ENCODE results near the gene SEMA5A.

The SEMA5A gene

GRCh38 chr5:9318031-9318430 lies 227.8 kb downstream of the SEMA5A start:
- H3K9ac ChIP-seq (ENCODE audit: low read length), result no peak overlapping the region
- no peak overlapping the region for H2AFZ ChIP-seq (ENCODE audit: low read length)
- no peaks in the 10 kb centered on the region for H4K20me1 ChIP-seq (ENCODE audit: insufficient read depth, low read length)
- no peaks in the 10 kb centered on the region for H3F3A ChIP-seq (ENCODE audit: insufficient read depth, low read length)
- TF ChIP-seq EZH2 (optimal IDR thresholded peaks at IDR 0.05; ENCODE audit: low read depth, low read length) (no peak), EZH2phosphoT487 (IDR thresholded peaks at IDR 0.05; ENCODE audit: low read length) (no peak), CTCF (IDR thresholded peaks at IDR 0.05; ENCODE audit: low read length) (no peak)
- H3K79me2 ChIP-seq (ENCODE audit: low read length), result no peaks in the 10 kb centered on the region
- H3K9me2 ChIP-seq (replicated peaks; ENCODE audit: insufficient read depth, low read length), result no peaks in the 10 kb centered on the region
- no peaks in the 10 kb centered on the region for H3K4me1 ChIP-seq (ENCODE audit: low read length)
- no peak for DNase-seq
- no peak overlapping the region for H3K4me3 ChIP-seq (ENCODE audit: low read length)
- H3K27ac ChIP-seq (ENCODE audit: low read length), result no peak overlapping the region
- H3K27me3 ChIP-seq (replicated peaks; ENCODE audit: insufficient read depth, low read length), result no peaks in the 10 kb centered on the region
- H3K4me2 ChIP-seq (ENCODE audit: low read depth, low read length), result no peak overlapping the region
- H3K9me3 ChIP-seq (replicated peaks; ENCODE audit: insufficient read depth, low read length), result no peaks in the 10 kb centered on the region
- H3K36me3 ChIP-seq (replicated peaks; ENCODE audit: insufficient read depth, low read length), result no peaks in the 10 kb centered on the region

- H2AFZ ChIP-seq (ENCODE audit: low read length), result no peak overlapping the region
- no peaks in the 10 kb centered on the region for H3K36me3 ChIP-seq (replicated peaks; ENCODE audit: insufficient read depth, low read length)
- H3K4me2 ChIP-seq (ENCODE audit: low read depth, low read length), result no peak overlapping the region
- DNase-seq, result no peak
- H3K4me1 ChIP-seq (ENCODE audit: low read length), result no peaks in the 10 kb centered on the region
- no peak overlapping the region for H3K9ac ChIP-seq (ENCODE audit: low read length)
- H3K27me3 ChIP-seq (replicated peaks; ENCODE audit: insufficient read depth, low read length), result no peaks in the 10 kb centered on the region
- no peaks in the 10 kb centered on the region for H3K79me2 ChIP-seq (ENCODE audit: low read length)
- no peaks in the 10 kb centered on the region for H3K9me3 ChIP-seq (replicated peaks; ENCODE audit: insufficient read depth, low read length)
- H3K4me3 ChIP-seq (ENCODE audit: low read length), result no peak overlapping the region
- no peaks in the 10 kb centered on the region for H4K20me1 ChIP-seq (ENCODE audit: insufficient read depth, low read length)
- no peak for TF ChIP-seq EZH2 (optimal IDR thresholded peaks at IDR 0.05; ENCODE audit: low read depth, low read length)
- no peak for TF ChIP-seq CTCF (IDR thresholded peaks at IDR 0.05; ENCODE audit: low read length)
- TF ChIP-seq EZH2phosphoT487 (IDR thresholded peaks at IDR 0.05; ENCODE audit: low read length), result no peak
- no peaks in the 10 kb centered on the region for H3K9me2 ChIP-seq (replicated peaks; ENCODE audit: insufficient read depth, low read length)
- no peak overlapping the region for H3K27ac ChIP-seq (ENCODE audit: low read length)
- no peaks in the 10 kb centered on the region for H3F3A ChIP-seq (ENCODE audit: insufficient read depth, low read length)
These were observed 229.1 kb downstream of the SEMA5A start for GRCh38 chr5:9316733-9317132.

GRCh38 chr5:9316041-9316440 lies 229.8 kb downstream of the SEMA5A start:
- H3K4me2 ChIP-seq (ENCODE audit: low read depth, low read length), result no peak overlapping the region
- no peaks in the 10 kb centered on the region for H3K9me2 ChIP-seq (replicated peaks; ENCODE audit: insufficient read depth, low read length)
- H3K9me3 ChIP-seq (replicated peaks; ENCODE audit: insufficient read depth, low read length), result no peaks in the 10 kb centered on the region
- H3K27me3 ChIP-seq (replicated peaks; ENCODE audit: insufficient read depth, low read length), result no peaks in the 10 kb centered on the region
- H2AFZ ChIP-seq (ENCODE audit: low read length), result no peak overlapping the region
- no peak for DNase-seq
- TF ChIP-seq EZH2phosphoT487 (IDR thresholded peaks at IDR 0.05; ENCODE audit: low read length) (no peak), CTCF (IDR thresholded peaks at IDR 0.05; ENCODE audit: low read length) (no peak), EZH2 (optimal IDR thresholded peaks at IDR 0.05; ENCODE audit: low read depth, low read length) (no peak)
- no peaks in the 10 kb centered on the region for H3F3A ChIP-seq (ENCODE audit: insufficient read depth, low read length)
- H3K9ac ChIP-seq (ENCODE audit: low read length), result no peak overlapping the region
- H4K20me1 ChIP-seq (ENCODE audit: insufficient read depth, low read length), result no peaks in the 10 kb centered on the region
- H3K4me3 ChIP-seq (ENCODE audit: low read length), result no peak overlapping the region
- H3K36me3 ChIP-seq (replicated peaks; ENCODE audit: insufficient read depth, low read length), result no peaks in the 10 kb centered on the region
- no peak overlapping the region for H3K27ac ChIP-seq (ENCODE audit: low read length)
- no peaks in the 10 kb centered on the region for H3K79me2 ChIP-seq (ENCODE audit: low read length)
- no peaks in the 10 kb centered on the region for H3K4me1 ChIP-seq (ENCODE audit: low read length)

Data from MM.1S (cell line).